OCI-LY7 (cell line): ENCODE data around the gene PPP2R3B.

ENCODE experiments used
- CTCF ChIP-seq: fragments of 200-600 bp; sonication (generic); conservative IDR thresholded peaks from 2 replicates; pipeline ENCODE4 v1.5.1; 2014; ENCODE audit warnings: mild to moderate bottlenecking, antibody characterized with exemption, low read length, moderate library complexity, mixed read lengths
- EZH2phosphoT487 ChIP-seq: fragments of 200-600 bp; sonication (generic); IDR thresholded peaks from 2 replicates; pipeline ENCODE4 v1.6.1; 2018; ENCODE audit warnings: low read depth, borderline replicate concordance, mild to moderate bottlenecking, mixed run types, antibody characterized with exemption, low read length, moderate library complexity, mixed read lengths

GRCh38 chrX:431492-432111, 44.9 kb upstream of the PPP2R3B start:
- TF ChIP-seq CTCF (no peak), EZH2phosphoT487 (no peak)
